Stimulated activated effector memory CD8-positive, alpha-beta T cell treated with anti-CD3 and anti-CD28 coated beads, Interleukin-12 subunit alpha, Interleukin-12 subunit beta, amount 100 ng/mL, for 72 hours (primary cell): ENCODE results near the gene CAPN2.

Source experiments
- ATAC-seq: fragments of 150-1000 bp; cut with Tn5 transposase; 2 replicates; pipeline ENCODE4 v1.10.0; 2021
- DNase-seq, 2 donors: peaks; one replicate each; pipeline ENCODE4 v3.0.0; 2021 to 2022; ENCODE audit warnings: low spot score in 2 of 2
- H3K27ac Mint-ChIP-seq: one replicate; pipeline ENCODE4 v1.8.0; 2022; ENCODE audit warnings: mild to moderate bottlenecking, mixed read lengths
- H3K36me3 Mint-ChIP-seq: one replicate; pipeline ENCODE4 v1.8.0; 2022; ENCODE audit warnings: mild to moderate bottlenecking, mixed read lengths
- H3K4me1 Mint-ChIP-seq: one replicate; pipeline ENCODE4 v1.8.0; 2022; ENCODE audit warnings: mixed read lengths
- H3K4me3 Mint-ChIP-seq: one replicate; pipeline ENCODE4 v1.8.0; 2022; ENCODE audit warnings: mild to moderate bottlenecking, mixed read lengths
- H3K9me3 Mint-ChIP-seq: one replicate; pipeline ENCODE4 v1.8.0; 2022; ENCODE audit warnings: mixed read lengths

The CAPN2 gene

GRCh38 chr1:223820971-223821370, 108.6 kb downstream of the CAPN2 start:
- H3K4me3 Mint-ChIP-seq = no peak overlapping the region
- H3K36me3 Mint-ChIP-seq = peaks cover 46% of the 10 kb centered on the region
- H3K4me1 Mint-ChIP-seq = peaks cover 53% of the 10 kb centered on the region
- DNase-seq (no peak), ATAC-seq (no peak)
- no peaks in the 10 kb centered on the region for H3K9me3 Mint-ChIP-seq
- no peak overlapping the region for H3K27ac Mint-ChIP-seq

- peaks cover 24% of the 10 kb centered on the region for H3K36me3 Mint-ChIP-seq
- no peak for DNase-seq
- H3K27ac Mint-ChIP-seq = peak overlapping the region; percentile 33
- peaks cover 72% of the 10 kb centered on the region for H3K4me1 Mint-ChIP-seq
- no peak for ATAC-seq
- no peaks in the 10 kb centered on the region for H3K9me3 Mint-ChIP-seq
- H3K4me3 Mint-ChIP-seq = no peak overlapping the region
Observed at GRCh38 chr1:223824287-223824686, 111.9 kb downstream of the CAPN2 start.

- H3K4me3 Mint-ChIP-seq = no peak overlapping the region
- ATAC-seq (no peak), DNase-seq (no peak)
- H3K9me3 Mint-ChIP-seq = no peaks in the 10 kb centered on the region
- peaks cover 22% of the 10 kb centered on the region for H3K36me3 Mint-ChIP-seq
- H3K4me1 Mint-ChIP-seq = peaks cover 75% of the 10 kb centered on the region
- H3K27ac Mint-ChIP-seq = peak overlapping the region; percentile 33
Observed at GRCh38 chr1:223824712-223825111, 112.4 kb downstream of the CAPN2 start.
